Measurements from ENCODE around the gene AGMAT. TPM values are rescaled to one million over a fixed set of nuclear protein-coding genes. Genes with fewer than 3 reads are reported as not detected.

AGMAT gene
- total and polyA plus RNA-seq, 2 of the 8 experiments (the other 6 are each of a cell fraction or from before 2014, with no cell fraction given) = 3.7 to 5.8 TPM

GRCh38 chr1:15531682-15532081, 53.2 kb downstream of the AGMAT start:
- H4K8ac ChIP-seq (ENCODE audit: extremely low read depth, insufficient read depth, low read length) = no peak overlapping the region
- H4K5ac ChIP-seq (ENCODE audit: insufficient read length, low read depth, low read length) = no peak overlapping the region
- no peak overlapping the region for H2BK5ac ChIP-seq (ENCODE audit: low read depth, low read length)
- CTCF ChIA-PET (ENCODE audit: partially characterized antibody) = interaction anchor here (1.4 kb wide), 1 partner anchor 48 kb away, joined by 6 read pairs; no protein-coding TSS in a partner anchor
- no peak overlapping the region for H2BK20ac ChIP-seq (ENCODE audit: low read length)
- WGBS, 2 experiments (ENCODE audit: extremely low coverage in 1 of 2, insufficient coverage in 1 of 2, insufficient read length in 1 of 2, insufficient replicate concordance in 2 of 2, low coverage in 1 of 2, low lambda C conversion rate in 2 of 2, missing lambda C conversion rate in 1 of 2) = 97% methylated on average over 2 of the region's 2 CpGs; no CpG with 5 or more reads in 1 of the 2 experiments
- no peaks in the 10 kb centered on the region; a peak in 2 of 7 replicates for H3K4me1 ChIP-seq (replicated peaks in 1 of 4; ENCODE audit: control insufficient read depth in 3 of 4, insufficient read depth in 4 of 4, low read length in 3 of 4)
- no peak overlapping the region for H2BK15ac ChIP-seq (ENCODE audit: low read length)
- no peak overlapping the region for H2BK12ac ChIP-seq (ENCODE audit: low read depth, low read length)
- no peak overlapping the region for H3K18ac ChIP-seq (ENCODE audit: extremely low read depth, low read length)
- H3K79me2 ChIP-seq (ENCODE audit: control insufficient read depth in 1 of 2, insufficient read depth in 2 of 2, low read length in 2 of 2) = peaks cover 0 to 24% of the 10 kb centered on the region in 2 experiments; a peak in 2 of 4 replicates
- POLR2A ChIA-PET (ENCODE audit: partially characterized antibody) = interaction anchor here (0.6 kb wide), 2 partner anchors 15 to 317 kb away, joined by 3 to 4 read pairs; no protein-coding TSS in a partner anchor
- no peak overlapping the region for H3K14ac ChIP-seq (ENCODE audit: insufficient read length)
- H4K20me1 ChIP-seq (replicated peaks in 1 of 2; ENCODE audit: control insufficient read depth in 1 of 2, insufficient read depth in 2 of 2, low read length in 2 of 2) = peaks cover 0 to 1% of the 10 kb centered on the region in 2 experiments
- H4K91ac ChIP-seq (replicated peaks; ENCODE audit: insufficient read length, low read length) = no peak overlapping the region
- no peak overlapping the region for H2AK5ac ChIP-seq (ENCODE audit: low read depth, low read length)
- H3K56ac ChIP-seq (replicated peaks; ENCODE audit: insufficient read length, low read depth, low read length) = no peak overlapping the region
- H3K79me1 ChIP-seq (ENCODE audit: low read depth, low read length) = no peaks in the 10 kb centered on the region
- peaks cover 0 to 38% (median 7%) of the 10 kb centered on the region in 4 experiments; a peak in 6 of 8 replicates for H3K36me3 ChIP-seq (ENCODE audit: control insufficient read depth in 2 of 4, insufficient read depth in 4 of 4, low read length in 3 of 4)
- FAIRE-seq = no peak
- no peaks in the 10 kb centered on the region for H3K27me3 ChIP-seq (replicated peaks in 1 of 4; ENCODE audit: control insufficient read depth in 3 of 4, extremely low read depth in 1 of 4, insufficient read depth in 3 of 4, low read length in 3 of 4)
- no peak for DNase-seq (ENCODE audit: low read depth in 1 of 2, low spot score in 2 of 2)
- no peak overlapping the region for H3K4ac ChIP-seq (replicated peaks; ENCODE audit: insufficient read length, low read depth, low read length)
- no peak overlapping the region for H3K27ac ChIP-seq (ENCODE audit: low read depth, low read length)
- H2AFZ ChIP-seq (ENCODE audit: low read length) = no peak overlapping the region
- H3K23me2 ChIP-seq (ENCODE audit: low read depth, low read length) = no peaks in the 10 kb centered on the region
- H3K4me3 ChIP-seq (ENCODE audit: extremely low read depth in 1 of 4, insufficient read depth in 2 of 4, low read depth in 3 of 4, low read length in 4 of 4) = no peak overlapping the region
- no peaks in the 10 kb centered on the region for H3K9me3 ChIP-seq (ENCODE audit: insufficient read depth in 2 of 2, low read depth in 1 of 2, low read length in 1 of 2)
- no peak overlapping the region for H3K23ac ChIP-seq (ENCODE audit: insufficient read length)
- no peak overlapping the region for H3K4me2 ChIP-seq (ENCODE audit: insufficient read depth in 1 of 2, low read depth in 2 of 2, low read length in 2 of 2)
- H3K9ac ChIP-seq (replicated peaks in 1 of 4; ENCODE audit: extremely low read depth in 1 of 4, low read depth in 3 of 4, low read length in 3 of 4) = no peak overlapping the region
- no peak overlapping the region for H2BK120ac ChIP-seq (replicated peaks; ENCODE audit: low read depth, low read length)
- TF ChIP-seq USF2 (IDR thresholded peaks at IDR 0.05; ENCODE audit: low read length) (no peak), SP2 (IDR thresholded peaks at IDR 0.05; ENCODE audit: low read length) (no peak), RXRA (IDR thresholded peaks at IDR 0.05; ENCODE audit: insufficient read depth, low read depth, low read length) (no peak), POLR2AphosphoS5 (IDR thresholded peaks at IDR 0.05; ENCODE audit: low read depth, low read length) (no peak), CEBPB (IDR thresholded peaks at IDR 0.05; ENCODE audit: low read depth, low read length) (no peak), HDAC2 (IDR thresholded peaks at IDR 0.05; ENCODE audit: borderline replicate concordance in 1 of 2, low read depth in 2 of 2, low read length in 2 of 2) (no peak), SRF (IDR thresholded peaks at IDR 0.05; ENCODE audit: low read depth, low read length) (no peak), TBP (IDR thresholded peaks at IDR 0.05; ENCODE audit: low read depth, low read length) (no peak), SP4 (IDR thresholded peaks at IDR 0.05; ENCODE audit: low read length) (no peak), NRF1 (IDR thresholded peaks at IDR 0.05; ENCODE audit: low read depth, low read length) (no peak), YY1 (IDR thresholded peaks at IDR 0.05; ENCODE audit: low read depth, low read length) (no peak), ATF2 (IDR thresholded peaks at IDR 0.05; ENCODE audit: low read length) (no peak)
